Peyer's patch (tissue), 4 donors: Measurements from ENCODE around the gene KPNA4. TPM values are rescaled to one million over a fixed set of nuclear protein-coding genes. Genes with fewer than 3 reads are reported as not detected.
"Not testable (repeated sequence)": the region's sequence is repeated elsewhere in the genome, so short reads cannot be mapped to it uniquely, and the experiment has no call there.

ENCODE experiments used
- DNase-seq, 3 donors: peaks; one replicate each; pipeline ENCODE4 v3.0.0-alpha.2; 2017 to 2019
- H3K27ac ChIP-seq, 4 donors: fragments of 200-600 bp; sonication (generic); one replicate each; pipeline ENCODE4 v1.5.1; 2016 to 2019
- H3K27me3 ChIP-seq, 2 donors: fragments of 200-600 bp; sonication (generic); one replicate each; pipeline ENCODE4 v1.5.1; 2019
- H3K36me3 ChIP-seq, 3 donors: fragments of 200-600 bp; sonication (generic); one replicate each; pipeline ENCODE4 v1.5.1; 2016 to 2019
- H3K4me1 ChIP-seq, 4 donors: fragments of 200-600 bp; sonication (generic); one replicate each; pipeline ENCODE4 v1.5.1; 2016 to 2019
- H3K4me3 ChIP-seq, 4 donors: fragments of 200-600 bp; sonication (generic); 1 replicate in 3 of 4; 2 replicates in 1 of 4; pipeline ENCODE4 v1.5.1; 2016 to 2019; ENCODE audit warnings: mild to moderate bottlenecking in 1 of 4
- H3K9me3 ChIP-seq, 4 donors: fragments of 200-600 bp; sonication (generic); one replicate each; pipeline ENCODE4 v1.5.1; 2016 to 2019; ENCODE audit warnings: mild to moderate bottlenecking in 1 of 4
- POLR2A ChIP-seq, 2 donors: fragments of 450-650 bp; IDR thresholded peaks; one replicate each; pipeline ENCODE4 v1.5.1; 2017; ENCODE audit warnings: antibody characterized with exemption in 2 of 2, mild to moderate bottlenecking in 2 of 2, moderate library complexity in 2 of 2
- total RNA-seq, 4 donors: library from RNA; depleted of rRNA; stranded (reverse); fragments of >200 nt; gene quantifications; one replicate each; pipeline ENCODE4 v1.1.0, GENCODE V29; 2016
- TF ChIP-seq, protein P1 (sequence below), 6 experiments: fragments of 450-650 bp in 4 of 6; fragments of 200-600 bp in 2 of 6; sonication (generic) in 1 of 6; IDR thresholded peaks; one replicate each; pipeline ENCODE4 v1.5.1; 2017 to 2019; ENCODE audit warnings: antibody characterized with exemption in 6 of 6, mild to moderate bottlenecking in 3 of 6, moderate library complexity in 1 of 6

KPNA4 gene
- total RNA-seq, 4 donors from 2014 or later = 15.2 to 20.5 (median 18.4) TPM

DNA sequence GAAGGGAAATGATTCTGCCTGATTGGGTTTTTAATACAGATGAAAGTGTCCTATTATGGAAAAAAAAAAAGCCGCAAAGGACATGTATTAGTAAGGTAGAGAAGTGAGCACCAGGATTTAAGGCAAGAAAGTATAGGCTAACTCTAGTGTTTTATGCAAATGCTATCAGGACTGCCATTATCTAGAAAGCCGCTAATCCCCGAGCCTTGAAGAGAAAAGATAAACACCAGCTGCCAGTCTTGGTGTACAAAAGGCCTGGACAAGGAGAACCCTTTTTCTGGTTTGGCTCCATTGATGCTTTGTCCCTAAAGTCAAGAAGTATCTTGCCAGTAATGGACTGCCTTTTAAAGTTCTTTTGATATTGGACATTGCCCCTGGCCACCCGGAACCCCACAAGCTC is 107.2 kb downstream of the KPNA4 start:
- H3K27me3 ChIP-seq = no peaks in the 10 kb centered on the region
- DNase-seq = no peak
- H3K9me3 ChIP-seq = no peaks in the 10 kb centered on the region
- H3K27ac ChIP-seq = no peak overlapping the region
- no peaks in the 10 kb centered on the region for H3K4me1 ChIP-seq
- no peaks in the 10 kb centered on the region for H3K36me3 ChIP-seq
- TF ChIP-seq, protein P1, sequence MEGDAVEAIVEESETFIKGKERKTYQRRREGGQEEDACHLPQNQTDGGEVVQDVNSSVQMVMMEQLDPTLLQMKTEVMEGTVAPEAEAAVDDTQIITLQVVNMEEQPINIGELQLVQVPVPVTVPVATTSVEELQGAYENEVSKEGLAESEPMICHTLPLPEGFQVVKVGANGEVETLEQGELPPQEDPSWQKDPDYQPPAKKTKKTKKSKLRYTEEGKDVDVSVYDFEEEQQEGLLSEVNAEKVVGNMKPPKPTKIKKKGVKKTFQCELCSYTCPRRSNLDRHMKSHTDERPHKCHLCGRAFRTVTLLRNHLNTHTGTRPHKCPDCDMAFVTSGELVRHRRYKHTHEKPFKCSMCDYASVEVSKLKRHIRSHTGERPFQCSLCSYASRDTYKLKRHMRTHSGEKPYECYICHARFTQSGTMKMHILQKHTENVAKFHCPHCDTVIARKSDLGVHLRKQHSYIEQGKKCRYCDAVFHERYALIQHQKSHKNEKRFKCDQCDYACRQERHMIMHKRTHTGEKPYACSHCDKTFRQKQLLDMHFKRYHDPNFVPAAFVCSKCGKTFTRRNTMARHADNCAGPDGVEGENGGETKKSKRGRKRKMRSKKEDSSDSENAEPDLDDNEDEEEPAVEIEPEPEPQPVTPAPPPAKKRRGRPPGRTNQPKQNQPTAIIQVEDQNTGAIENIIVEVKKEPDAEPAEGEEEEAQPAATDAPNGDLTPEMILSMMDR (IDR thresholded peaks at IDR 0.05) = no peak
- no peak for TF ChIP-seq POLR2A (IDR thresholded peaks at IDR 0.05)
- no peak overlapping the region for H3K4me3 ChIP-seq

DNA sequence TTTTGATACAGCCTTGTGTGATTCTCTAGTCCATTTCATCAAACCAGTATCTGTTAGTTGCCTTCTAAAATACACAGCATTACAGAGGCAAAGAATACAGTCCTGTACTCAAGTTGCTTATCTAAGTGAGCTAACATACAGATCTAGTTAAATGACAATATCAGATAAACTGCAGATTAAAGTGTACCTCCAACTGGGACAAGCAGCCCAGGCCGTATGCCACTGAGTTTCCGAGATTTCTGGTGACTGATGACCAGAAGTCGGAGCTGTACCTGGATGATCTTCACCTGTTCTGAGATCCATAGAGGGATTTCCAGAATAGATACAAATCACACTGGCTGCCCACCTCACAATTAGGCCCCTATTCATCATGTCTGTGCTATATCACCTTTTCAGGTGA is 109.5 kb downstream of the KPNA4 start:
- Histone ChIP-seq H3K4me3 (no peak overlapping the region), H3K27ac (no peak overlapping the region), H3K27me3 (no peaks in the 10 kb centered on the region), H3K4me1 (no peaks in the 10 kb centered on the region), H3K9me3 (no peaks in the 10 kb centered on the region), H3K36me3 (no peaks in the 10 kb centered on the region)
- TF ChIP-seq POLR2A (IDR thresholded peaks at IDR 0.05) = no peak
- TF ChIP-seq, protein P1 (IDR thresholded peaks at IDR 0.05) = no peak
- no peak for DNase-seq

DNA sequence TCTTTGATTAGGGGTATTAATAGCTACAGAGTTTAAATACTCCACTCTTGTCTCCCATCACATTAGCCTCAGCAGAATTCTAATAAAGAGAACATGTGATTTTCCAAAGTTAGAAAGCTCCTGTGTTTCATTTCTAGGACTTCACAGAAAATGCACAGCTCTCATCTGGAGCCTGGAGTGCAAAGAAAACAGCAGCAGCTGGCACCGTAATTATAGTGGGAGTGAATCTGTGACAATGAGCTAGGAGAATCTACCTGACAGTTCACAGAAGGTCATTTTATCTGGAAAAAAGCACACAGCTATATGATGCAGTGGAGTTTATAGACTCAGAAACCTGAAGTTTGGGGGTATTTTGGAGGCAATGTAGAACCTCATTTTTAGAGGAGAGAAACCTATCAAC is 110.4 kb downstream of the KPNA4 start:
- no peak for TF ChIP-seq POLR2A (IDR thresholded peaks at IDR 0.05)
- TF ChIP-seq, protein P1 (IDR thresholded peaks at IDR 0.05) = no peak
- no peaks in the 10 kb centered on the region for H3K4me1 ChIP-seq

DNA sequence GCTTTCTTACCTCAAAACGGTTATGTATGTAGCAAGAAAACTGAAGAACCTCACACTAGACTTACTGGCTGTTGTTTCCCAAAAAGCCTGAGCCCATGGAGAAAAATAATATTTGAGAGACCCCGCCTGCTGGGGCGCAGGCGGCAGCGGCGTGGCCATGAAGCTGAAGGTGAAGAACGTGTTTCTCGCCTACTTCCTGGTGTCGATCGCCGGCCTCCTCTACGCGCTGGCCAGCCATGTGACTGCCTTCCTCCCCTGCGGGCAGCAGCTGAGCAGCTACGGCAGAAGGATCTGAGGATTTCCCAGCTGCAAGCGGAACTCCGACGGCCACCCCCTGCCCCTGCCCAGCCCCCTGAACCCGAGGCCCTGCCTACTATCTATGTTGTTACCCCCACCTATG is 113.1 kb downstream of the KPNA4 start:
- H3K27ac ChIP-seq, H3K4me1 ChIP-seq, H3K36me3 ChIP-seq, H3K27me3 ChIP-seq, H3K4me3 ChIP-seq, H3K9me3 ChIP-seq, DNase-seq: not testable (repeated sequence)

More for the DNA sequence above, 110.4 kb downstream of the KPNA4 start:
- H3K4me3 ChIP-seq = no peak overlapping the region
- DNase-seq = no peak
- no peaks in the 10 kb centered on the region for H3K27me3 ChIP-seq
- H3K27ac ChIP-seq = no peak overlapping the region
- no peaks in the 10 kb centered on the region for H3K9me3 ChIP-seq
- no peaks in the 10 kb centered on the region for H3K36me3 ChIP-seq

DNA sequence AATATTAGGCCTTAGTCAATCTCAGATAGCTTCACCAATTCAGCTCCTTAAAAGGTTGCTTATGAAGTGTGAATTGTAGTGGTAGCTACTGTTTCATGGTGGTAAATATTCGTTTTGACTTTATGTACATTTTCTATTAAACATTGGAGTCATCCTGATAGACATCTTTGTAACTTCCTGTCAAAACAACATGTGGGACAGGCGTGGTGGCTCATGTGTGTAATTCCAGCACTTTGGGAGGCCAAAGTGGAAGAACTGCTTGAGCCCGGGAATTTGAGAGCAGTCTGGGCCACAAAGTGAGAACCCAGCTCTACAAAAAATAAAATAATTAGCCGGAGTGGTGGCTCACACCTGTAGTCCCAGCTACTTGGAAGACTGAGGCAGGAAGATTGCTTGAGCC is 113.8 kb downstream of the KPNA4 start:
- Histone ChIP-seq H3K4me1 (peaks cover 0 to 7% (median 0%) of the 10 kb centered on the region in 4 donors), H3K9me3 (no peaks in the 10 kb centered on the region), H3K27ac (no peak overlapping the region), H3K27me3 (no peaks in the 10 kb centered on the region), H3K4me3 (no peak overlapping the region), H3K36me3 (no peaks in the 10 kb centered on the region)
- no peak for DNase-seq
- TF ChIP-seq POLR2A (IDR thresholded peaks at IDR 0.05) = no peak
- TF ChIP-seq, protein P1 (IDR thresholded peaks at IDR 0.05) = no peak

DNA sequence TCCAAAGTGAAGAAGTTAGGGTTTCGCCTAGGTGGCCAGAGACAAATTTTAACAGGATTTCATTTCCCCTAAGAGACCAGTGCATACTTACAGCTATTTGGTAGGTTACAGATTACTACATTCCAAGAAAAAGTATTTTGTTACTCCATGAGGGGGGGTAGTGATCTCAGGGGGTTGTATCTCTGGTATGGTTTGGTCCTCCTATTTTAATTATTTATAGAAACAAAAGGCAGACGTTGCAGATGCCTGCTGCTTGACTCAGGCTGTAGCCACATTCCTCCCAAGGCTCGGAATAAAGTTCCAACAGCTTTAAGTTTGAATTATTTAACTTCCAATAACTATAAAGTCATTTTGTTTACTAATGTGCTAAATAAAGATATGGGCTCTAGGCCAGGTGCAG is 114.5 kb downstream of the KPNA4 start:
- no peaks in the 10 kb centered on the region for H3K27me3 ChIP-seq
- DNase-seq = no peak
- no peak for TF ChIP-seq POLR2A (IDR thresholded peaks at IDR 0.05)
- TF ChIP-seq, protein P1 (IDR thresholded peaks at IDR 0.05) = no peak
- H3K27ac ChIP-seq = no peak overlapping the region
- no peaks in the 10 kb centered on the region for H3K9me3 ChIP-seq
- peaks cover 0 to 7% (median 0%) of the 10 kb centered on the region in 4 donors for H3K4me1 ChIP-seq
- no peaks in the 10 kb centered on the region for H3K36me3 ChIP-seq
- no peak overlapping the region for H3K4me3 ChIP-seq
